DOHH2 (cell line): ENCODE data around the gene STX7.

Source experiments
- EZH2phosphoT487 ChIP-seq: fragments of 200-600 bp; sonication (generic); IDR thresholded peaks from 2 replicates; pipeline ENCODE4 v1.6.1; 2017; ENCODE audit warnings: borderline replicate concordance, mild to moderate bottlenecking, antibody characterized with exemption, low read length, moderate library complexity, mixed read lengths
- TF ChIP-seq, protein P1 (sequence below): fragments of 200-600 bp; sonication (generic); IDR thresholded peaks from one replicate; pipeline ENCODE4 v1.5.1; 2014; ENCODE audit warnings: antibody characterized with exemption, mild to moderate bottlenecking, low read depth, low read length; ENCODE audit not compliant: poor library complexity, severe bottlenecking

DNA sequence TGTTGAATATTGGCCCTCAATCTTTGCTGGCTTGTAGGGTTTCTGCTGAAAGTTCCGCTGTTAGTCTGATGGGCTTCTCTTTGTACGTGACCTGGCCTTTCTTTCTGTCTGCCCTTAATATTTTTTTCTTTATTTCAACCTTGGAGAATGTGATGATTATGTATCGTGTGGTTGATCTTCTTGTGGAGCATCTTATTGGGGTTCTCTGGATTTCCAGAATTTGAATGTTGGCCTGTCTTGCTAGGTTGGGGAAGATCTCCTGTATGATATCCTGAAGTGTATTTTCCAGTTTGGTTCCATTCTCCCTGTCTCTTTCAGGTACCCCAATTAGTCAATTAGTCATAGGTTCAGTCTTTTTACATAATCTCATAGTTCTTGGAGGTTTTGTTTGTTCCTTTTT is 89.1 kb downstream of the STX7 start:
- TF ChIP-seq, protein P1, sequence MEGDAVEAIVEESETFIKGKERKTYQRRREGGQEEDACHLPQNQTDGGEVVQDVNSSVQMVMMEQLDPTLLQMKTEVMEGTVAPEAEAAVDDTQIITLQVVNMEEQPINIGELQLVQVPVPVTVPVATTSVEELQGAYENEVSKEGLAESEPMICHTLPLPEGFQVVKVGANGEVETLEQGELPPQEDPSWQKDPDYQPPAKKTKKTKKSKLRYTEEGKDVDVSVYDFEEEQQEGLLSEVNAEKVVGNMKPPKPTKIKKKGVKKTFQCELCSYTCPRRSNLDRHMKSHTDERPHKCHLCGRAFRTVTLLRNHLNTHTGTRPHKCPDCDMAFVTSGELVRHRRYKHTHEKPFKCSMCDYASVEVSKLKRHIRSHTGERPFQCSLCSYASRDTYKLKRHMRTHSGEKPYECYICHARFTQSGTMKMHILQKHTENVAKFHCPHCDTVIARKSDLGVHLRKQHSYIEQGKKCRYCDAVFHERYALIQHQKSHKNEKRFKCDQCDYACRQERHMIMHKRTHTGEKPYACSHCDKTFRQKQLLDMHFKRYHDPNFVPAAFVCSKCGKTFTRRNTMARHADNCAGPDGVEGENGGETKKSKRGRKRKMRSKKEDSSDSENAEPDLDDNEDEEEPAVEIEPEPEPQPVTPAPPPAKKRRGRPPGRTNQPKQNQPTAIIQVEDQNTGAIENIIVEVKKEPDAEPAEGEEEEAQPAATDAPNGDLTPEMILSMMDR: no peak
- no peak for TF ChIP-seq EZH2phosphoT487
